Activated gamma-delta T cell (primary cell): ENCODE data around the gene PYGO2.
"Not testable (repeated sequence)": the region's sequence is repeated elsewhere in the genome, so short reads cannot be mapped to it uniquely, and the experiment has no call there.

Experiments
- DNase-seq: peaks from one replicate; lab custom pipeline; 2025; lab: John Stamatoyannopoulos, UW

PYGO2 gene

DNA sequence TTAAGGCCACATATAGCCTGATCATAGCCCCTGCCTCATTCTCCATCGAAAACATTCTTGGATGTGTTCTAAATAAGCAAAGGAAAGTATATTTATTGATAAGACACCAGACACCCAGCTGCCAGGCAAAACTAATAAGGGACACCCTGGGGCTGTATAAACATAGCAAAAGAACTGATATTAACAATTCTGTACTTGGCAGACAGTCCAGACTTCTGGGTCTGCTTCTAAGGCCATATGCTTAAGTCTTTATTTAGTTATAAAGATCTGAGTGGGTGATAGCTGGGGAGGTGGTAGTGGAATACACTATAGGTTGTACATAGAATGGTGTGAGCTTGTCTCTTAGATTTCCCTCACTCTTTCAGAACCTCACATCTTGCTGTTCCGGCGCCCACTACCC lies 16.8 kb upstream of the PYGO2 start:
- DNase-seq: no peak

DNA sequence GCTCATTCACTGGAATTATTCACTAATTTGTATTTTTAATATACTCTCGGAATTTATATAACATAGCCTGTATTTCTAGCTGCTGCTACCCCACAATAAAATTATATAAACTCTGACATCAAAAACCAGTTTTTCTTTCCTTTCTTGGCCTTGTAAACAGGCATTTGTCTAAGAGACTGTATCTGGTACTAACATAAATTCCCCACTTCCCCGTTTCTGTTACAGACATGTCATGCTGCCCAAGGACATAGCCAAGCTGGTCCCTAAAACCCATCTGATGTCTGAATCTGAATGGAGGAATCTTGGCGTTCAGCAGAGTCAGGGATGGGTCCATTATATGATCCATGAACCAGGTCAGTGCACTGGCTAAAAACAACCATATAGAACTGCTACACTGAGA lies 16.2 kb upstream of the PYGO2 start:
- not testable (repeated sequence) for DNase-seq

DNA sequence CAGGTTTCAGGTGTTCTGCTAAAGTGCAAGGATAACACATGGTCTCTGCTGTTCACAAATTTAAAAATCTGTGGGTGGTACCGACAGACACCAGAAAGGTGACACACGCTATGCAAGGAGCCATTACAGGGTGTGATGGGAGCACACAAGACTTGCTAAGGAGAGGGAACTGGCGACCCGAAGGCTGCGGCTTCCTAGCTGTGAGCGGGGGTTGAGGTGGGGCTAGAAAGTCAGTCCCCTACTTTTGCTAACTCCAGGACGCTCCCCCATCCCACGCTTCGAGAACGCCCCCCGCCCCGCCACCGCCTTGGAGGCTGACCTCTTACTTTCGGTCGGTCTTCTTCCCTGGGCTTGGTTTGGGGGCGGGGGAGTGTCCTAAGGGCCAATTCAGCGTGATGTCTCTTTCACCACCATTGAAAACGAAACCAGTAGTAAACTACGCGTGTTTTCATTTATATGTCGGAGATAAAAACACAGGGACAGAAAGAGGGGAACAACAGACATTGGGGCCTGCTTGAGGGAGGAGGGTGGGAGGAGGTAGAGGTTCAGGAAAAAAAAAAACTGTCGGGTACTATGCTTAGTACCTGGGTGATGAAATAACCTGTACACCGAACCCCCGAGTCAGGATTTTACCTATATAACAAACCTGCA lies 14.0 kb upstream of the PYGO2 start:
- no peak for DNase-seq

DNA sequence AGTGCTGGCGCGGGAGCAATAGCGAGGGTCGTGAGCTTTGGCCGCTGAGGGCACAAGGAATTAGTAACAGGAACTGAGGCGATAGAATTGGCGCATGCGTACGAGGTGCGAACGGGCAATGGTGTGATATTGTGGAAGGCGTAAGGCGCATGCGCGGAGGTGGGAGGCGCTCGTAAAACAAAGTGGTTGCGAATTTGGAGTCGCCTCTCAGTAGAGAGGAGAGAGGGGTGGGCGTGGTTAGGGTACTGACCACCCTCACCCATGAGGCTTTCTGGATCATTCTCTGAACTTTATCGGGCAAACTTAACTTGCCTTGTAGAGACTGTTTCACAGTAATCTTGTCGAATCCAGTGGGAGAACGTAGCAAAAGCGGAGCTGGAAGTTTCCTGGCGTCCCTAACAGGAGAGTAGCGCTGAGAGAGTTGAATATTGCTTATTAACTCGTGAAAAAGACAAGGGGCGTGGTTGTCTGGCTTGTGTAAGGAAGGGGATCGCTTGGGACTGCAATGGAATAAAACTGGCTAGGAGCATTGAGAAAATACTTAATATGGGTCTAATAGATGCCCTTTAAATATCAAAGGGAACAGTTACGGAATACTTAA lies 13.3 kb upstream of the PYGO2 start:
- peak; percentile 66 for DNase-seq

DNA sequence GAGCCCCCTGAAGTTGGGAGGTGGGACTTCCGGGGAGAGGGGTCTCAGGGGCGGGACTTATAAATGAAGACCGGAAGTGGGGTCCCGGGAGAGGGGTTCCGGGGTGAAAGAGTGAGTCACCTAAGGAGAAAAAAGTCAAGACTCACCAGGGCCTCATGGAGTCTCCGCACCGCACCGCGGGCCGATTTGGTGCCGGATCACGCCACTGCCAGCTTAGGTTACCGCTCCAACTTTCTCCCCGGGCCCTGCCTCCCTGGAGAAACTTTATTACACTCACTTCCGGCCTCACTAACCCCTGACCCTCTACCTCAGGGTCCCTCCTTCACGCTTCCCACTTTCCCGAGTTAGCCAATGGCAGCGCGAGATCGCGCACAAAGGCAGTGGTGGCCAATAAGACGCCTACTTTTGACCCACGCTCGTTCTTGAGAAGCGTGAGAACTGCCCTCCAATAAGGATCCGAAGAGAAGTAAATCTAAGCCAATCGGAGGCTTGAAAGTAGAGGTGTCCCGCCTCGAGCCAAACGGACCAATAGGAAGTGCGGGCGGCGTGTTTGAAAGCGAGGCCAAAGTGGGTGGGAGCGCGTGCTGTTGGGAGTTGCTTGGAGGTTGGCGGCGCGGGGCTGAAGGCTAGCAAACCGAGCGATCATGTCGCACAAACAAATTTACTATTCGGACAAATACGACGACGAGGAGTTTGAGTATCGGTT lies 12.7 kb upstream of the PYGO2 start, which contains the start of gene CKS1B:
TSS of gene CKS1B (plus strand) at position 580 of the 706 bp plus-strand sequence. CDS start at position 645, 65 bp downstream.
- peak; percentile 81 for DNase-seq

GRCh38 chr1:154973344-154974101 lies 11.9 kb upstream of the PYGO2 start:
- DNase-seq: peak; percentile 40

GRCh38 chr1:154972517-154973343 lies 11.1 kb upstream of the PYGO2 start:
- no peak for DNase-seq

DNA sequence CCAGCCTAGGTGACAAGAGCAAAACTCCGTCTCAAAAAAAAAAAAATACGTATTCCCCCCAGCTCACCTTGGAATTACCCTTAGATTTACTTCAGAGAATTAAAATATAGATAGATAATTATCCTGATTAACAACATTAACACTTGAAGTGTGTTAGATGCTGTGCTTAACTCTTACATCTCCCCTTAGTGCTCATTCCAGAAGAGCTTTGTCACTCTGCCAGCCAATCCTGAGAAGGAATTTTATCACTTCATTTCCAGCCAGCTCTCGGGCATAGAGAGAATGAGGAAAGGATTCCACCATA lies 10.6 kb upstream of the PYGO2 start:
- no peak for DNase-seq

DNA sequence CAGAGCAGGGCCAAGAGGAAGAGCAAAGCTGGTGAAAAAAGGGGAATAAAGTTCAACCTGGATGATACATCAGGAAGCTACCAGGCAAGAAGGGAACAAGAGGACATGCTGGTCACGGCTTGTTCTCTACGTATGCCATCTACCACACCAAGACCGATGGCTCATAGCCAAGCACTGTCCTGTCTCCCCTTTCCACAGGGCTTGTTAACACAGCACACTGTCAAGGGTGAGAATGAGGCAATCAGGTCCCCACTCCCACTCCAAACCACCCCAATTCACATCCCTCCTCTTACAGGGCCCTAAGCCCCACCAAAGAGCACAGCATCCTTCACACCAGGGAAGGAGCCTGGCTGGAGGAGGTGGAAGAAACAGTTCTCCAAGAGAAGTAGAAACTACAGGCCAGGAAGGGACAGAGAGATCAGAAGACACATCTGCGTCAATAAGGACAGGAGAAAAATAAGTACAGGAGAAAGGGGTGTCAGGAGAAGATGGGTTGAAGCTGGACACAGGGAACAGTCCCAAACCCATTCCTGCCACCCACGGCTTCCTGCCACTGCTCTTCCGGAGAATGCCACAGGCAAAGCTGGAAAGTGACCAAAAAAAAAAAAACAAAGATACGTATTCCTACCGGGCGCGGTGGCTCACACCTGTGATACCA lies 9.9 kb upstream of the PYGO2 start:
- no peak for DNase-seq

- DNase-seq: no peak
These were observed 9.2 kb upstream of the PYGO2 start, which contains the start of gene SHC1 for GRCh38 chr1:154970631-154971340. TSS of gene SHC1 (minus strand) at chr1:154970747. CDS start at chr1:154970526, 221 bp downstream.

- DNase-seq: no peak
These were observed 8.4 kb upstream of the PYGO2 start for GRCh38 chr1:154969860-154970452.

DNA sequence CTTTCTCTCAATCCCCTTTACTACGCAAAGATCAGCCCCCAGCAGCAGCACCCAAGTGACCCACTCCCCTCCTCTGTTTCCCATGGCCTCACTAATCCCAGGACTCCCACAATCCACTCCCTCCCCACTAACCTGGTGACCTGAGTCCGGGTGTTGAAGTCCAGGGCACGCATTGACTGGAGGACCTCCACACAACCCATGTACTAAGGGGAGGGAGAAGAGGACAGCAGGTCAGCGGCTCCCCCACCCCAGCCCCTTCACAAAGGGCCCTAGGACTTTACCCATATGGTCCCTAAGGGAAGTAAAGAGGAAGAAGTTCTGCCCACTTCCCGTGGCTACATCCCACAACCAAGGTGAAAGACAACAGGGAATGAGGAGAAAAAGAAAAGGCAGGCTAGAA lies 7.7 kb upstream of the PYGO2 start:
- DNase-seq: no peak

GRCh38 chr1:154968731-154969130 lies 7.1 kb upstream of the PYGO2 start:
- DNase-seq: no peak

DNA sequence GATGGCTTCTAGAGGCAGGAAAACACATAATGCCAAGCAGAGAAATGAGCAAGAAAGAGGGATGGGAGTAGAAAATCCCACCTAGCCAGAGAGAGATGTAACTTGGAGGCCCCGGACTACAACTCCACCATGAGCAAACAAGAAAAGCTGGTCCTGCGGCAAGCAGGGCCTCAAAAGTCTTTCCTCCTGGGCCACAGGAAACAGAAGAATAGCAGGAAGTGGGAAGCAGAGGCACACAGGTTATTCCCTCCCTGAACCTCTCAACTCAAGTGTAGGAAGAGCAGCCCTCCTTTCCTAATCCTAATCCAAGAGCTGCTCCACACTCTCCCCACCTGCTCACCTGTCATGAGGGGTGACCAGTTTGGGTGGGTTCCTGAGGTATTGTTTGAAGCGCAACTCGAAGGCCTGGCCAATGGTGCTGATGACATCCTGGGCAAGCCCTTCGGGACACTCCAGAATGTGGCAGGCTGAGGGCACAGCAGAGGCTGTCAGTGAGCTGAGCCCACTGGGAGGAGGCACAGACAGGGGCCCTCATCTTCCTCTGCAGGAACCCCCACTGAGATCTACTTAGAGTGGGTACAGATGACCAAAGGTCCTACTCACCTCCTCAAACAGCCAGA lies 5.9 kb upstream of the PYGO2 start:
- DNase-seq: no peak

GRCh38 chr1:154966111-154966510 lies 4.5 kb upstream of the PYGO2 start:
- DNase-seq: no peak

- DNase-seq: no peak
These were observed 2.8 kb upstream of the PYGO2 start for GRCh38 chr1:154964359-154964758.

DNA sequence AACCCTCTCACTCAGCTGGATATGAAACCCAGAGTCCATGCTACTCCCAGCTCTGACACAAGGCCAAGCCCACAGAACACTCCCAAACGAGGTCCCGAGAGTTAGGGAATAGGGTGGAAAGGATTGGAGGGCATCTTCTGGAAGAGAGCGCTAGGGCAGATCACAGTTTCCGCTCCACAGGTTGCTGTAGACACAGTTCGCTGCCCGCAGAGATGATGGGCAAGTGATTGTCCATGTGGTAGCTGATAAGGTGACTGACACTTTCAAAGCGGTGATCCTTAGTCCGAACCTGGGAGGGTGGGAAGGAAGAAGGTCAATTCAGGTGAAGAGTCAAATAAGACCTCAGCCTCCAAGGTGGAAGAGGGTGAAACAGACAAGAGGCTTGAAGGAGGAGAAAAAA lies 2.1 kb upstream of the PYGO2 start:
- no peak for DNase-seq

DNA sequence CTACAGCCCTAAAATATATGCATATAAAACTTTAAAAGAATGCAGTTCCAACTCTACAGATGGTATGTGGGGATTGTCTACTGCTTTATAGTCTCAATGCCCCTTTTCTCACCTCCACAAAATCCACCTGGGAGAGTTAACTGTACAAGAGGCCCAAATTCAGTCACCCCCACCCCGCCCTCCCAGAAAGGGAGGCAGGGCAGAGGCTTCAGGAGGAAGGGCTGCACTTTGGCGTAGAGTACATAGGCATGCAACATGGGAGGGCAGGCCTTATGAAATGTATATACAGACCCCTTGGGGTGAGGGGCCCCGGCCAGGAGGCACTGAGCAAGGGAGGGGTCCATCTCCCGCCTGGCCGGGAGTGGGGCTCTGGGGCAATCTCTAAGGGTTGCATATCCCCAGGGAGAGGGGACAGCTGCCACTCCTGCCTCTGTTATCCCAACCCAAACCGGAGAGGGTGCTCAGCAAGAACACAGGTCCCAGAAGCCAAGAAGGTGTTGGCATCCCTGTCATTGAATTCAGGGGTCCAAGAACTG lies 1.3 kb upstream of the PYGO2 start:
- DNase-seq: no peak

DNA sequence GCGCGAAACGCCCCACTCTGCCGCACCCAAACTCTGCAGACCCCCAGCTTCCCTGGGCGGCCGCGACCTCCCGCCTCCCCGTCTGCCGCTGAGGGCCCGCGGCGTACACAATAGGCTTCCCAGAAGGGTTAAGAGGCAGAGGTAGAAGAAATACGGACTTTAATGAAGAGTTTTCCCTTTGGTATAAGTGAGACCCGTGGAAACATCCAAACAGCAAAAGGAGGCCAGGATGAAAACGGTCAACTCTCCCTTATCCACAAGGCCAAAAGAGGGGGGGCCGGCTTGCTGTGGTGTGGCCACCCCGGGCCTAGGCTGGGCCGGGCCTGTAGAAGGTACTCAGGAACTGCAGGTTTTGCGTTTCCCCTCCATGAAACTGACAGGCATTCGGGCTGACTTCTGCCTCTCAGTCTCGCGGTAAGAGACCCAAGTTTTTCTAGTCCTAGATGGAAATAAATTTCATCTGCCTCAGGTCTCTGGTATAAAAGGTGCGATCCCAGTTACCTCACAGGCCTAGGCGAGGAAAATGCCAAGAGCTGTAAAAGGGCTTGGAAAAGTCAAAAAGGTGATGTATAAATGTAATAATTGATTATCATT lies 671 bp upstream of the PYGO2 start:
- DNase-seq: no peak
